ENCODE measurements around the gene MESD.
A peak's percentile ranks its signal among the peaks of the same experiment; 100 is the strongest.

Gene MESD

GRCh38 chr15:81015621-81016488 lies 26.2 kb upstream of the MESD start:
- no peak for DNase-seq (ENCODE audit: low read depth)

GRCh38 chr15:81014446-81015093 lies 25.0 kb upstream of the MESD start:
- no peak for DNase-seq (ENCODE audit: low read depth)

DNA sequence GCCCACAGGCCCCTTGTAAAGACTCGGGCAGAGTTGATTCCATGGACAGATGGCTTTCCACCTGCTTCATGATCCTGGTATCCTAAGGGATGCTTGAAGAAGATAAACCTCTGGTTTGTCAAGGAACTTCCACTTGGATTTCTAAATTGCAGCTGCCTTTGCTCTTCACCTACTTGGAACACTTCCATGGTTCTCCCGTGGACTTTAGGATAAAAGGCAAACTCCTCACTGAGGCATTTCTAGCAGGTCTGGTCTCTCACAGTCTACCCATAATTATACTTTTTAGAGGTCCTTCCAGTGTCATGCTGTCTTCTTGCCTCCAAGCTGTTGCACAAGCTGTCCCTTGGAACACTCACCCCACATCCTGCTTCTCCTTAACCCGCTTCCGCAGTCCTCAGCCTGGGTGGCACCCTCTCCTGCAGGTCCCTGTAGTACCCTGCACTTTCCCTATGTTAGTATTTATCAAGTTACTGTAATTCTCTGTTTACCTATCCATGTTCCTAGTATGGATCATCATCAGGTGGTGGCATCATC lies 23.8 kb upstream of the MESD start:
- no peak for DNase-seq (ENCODE audit: low read depth)

DNA sequence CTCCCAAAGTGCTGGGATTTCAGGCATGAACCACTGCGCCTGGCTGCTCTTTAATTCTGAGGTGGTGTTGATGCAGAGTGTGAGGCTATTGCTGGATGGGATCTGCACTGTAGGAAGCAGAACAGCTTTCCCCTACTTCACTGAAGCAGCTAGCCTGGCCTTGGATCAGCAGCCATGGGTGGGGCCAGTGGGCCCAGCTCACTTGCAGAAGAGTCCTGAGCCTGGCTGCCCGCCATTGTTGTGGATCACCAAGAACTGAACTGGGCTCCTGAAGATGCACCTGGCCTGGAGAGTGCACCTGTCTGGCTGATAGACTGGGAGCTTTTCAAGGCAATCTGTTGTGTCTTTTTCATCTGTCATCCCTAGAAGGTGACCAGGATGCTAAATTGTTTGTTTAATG lies 23.0 kb upstream of the MESD start:
- DNase-seq (ENCODE audit: low read depth) = no peak

DNA sequence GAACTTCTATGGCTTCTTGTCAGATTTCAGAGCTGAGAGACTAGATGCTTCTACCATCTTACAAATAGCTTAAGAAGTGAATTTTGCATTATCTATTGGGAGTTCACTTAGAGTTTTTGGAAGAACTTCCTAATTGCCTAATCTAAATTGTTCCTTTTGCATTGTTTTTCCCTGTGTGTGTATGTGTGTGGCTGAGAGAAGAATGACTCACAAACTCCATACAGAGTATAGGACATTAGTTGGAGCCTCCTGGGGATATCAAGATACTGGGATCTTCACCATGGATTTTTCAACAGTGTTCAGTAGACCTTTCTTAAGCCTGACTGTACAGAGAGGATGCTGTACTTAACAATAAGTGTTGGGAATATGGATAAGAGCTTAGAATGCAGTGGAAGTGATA lies 22.0 kb upstream of the MESD start:
- DNase-seq (ENCODE audit: low read depth) = no peak

- DNase-seq (ENCODE audit: low read depth) = no peak
These were observed 20.5 kb upstream of the MESD start for GRCh38 chr15:81010086-81010485.

GRCh38 chr15:81008312-81008711 lies 18.7 kb upstream of the MESD start:
- no peak for DNase-seq (ENCODE audit: low read depth)

DNA sequence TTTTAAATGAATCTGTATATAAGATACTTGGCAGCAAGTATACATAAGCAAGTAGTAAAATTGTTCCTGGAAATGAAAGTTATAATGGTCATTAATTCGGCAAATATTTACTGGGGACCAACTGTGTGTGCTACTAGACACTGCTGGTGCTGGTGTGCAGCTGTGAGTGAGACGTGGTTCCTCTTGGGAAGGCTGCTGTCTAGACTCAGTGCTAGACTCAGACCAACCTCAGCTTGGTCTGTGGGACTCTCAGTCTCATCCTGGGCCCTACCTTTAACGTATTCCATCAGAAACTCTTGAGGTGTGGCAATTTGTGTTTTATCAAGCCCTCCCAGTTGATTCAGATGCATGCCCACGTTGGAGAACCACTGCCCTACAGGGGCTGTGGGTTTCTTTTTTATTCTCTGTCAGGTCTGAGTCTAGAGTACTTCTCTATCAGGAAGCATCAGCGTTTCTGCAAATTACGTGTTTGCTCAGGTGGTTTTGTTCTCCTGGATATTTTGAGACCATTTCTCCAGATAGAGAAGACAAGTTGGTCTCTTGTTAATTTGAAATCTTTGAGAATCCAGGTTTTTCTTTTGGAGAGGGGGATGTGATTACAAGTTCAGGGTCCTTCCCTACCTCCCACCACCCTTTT lies 17.9 kb upstream of the MESD start:
- DNase-seq (ENCODE audit: low read depth) = no peak

DNA sequence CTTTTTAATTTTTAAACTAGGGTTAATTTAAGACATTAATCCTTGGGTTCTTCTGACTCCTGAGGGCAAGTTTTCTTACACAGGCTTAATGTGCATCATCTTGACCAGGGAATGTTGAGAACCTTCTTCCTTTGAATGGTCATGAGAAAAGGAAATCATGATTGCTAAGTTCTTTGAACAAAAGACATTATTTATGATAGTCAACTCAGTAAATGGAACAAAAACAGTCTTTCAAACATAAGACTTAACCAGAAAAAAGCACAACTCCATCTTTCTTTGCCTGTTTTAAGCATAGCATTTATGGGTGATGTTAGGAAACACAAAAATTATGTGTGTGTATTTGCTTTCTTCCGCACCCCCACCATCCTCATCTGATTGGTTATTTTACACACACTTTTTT lies 16.5 kb upstream of the MESD start:
- DNase-seq (ENCODE audit: low read depth) = no peak

- DNase-seq (ENCODE audit: low read depth) = no peak
These were observed 13.4 kb upstream of the MESD start for GRCh38 chr15:81003097-81003350.

GRCh38 chr15:81002331-81003096 lies 12.9 kb upstream of the MESD start:
- DNase-seq (ENCODE audit: low read depth) = no peak

- DNase-seq (ENCODE audit: low read depth) = no peak
These were observed 12.4 kb upstream of the MESD start for GRCh38 chr15:81002009-81002330.

- no peak for DNase-seq (ENCODE audit: low read depth)
These were observed 11.8 kb upstream of the MESD start for GRCh38 chr15:81001152-81002008.

- peak; percentile 68 for DNase-seq (ENCODE audit: low read depth)
These were observed 11.1 kb upstream of the MESD start, which contains the start of gene TLNRD1 for GRCh38 chr15:81000624-81001151. Gene TLNRD1 (plus strand): TSS chr15:81000923. CDS start chr15:81002272, 1,349 bp downstream.

DNA sequence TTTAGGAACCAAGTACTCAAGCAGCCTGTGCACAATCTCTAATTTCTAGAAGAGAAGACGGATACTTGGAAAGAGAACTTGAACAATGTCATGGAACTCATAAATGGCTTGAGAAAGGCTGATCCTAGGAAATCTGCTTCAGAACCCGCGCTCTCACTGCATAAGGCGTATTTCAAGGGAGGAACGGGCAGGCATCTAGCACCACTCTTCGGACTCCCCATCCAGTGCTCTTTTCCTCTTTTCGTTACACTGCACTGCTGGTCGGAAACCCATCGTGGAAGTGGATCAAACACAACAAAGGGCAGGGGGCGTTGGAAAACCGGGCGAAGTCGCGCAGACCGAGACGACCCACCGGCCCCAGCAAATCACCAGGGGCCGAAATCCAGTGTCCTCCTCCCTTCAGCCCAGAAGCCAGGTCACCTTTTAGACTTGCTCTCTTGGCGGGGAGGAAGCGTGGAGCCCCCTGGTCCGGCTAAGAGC lies 10.6 kb upstream of the MESD start:
- no peak for DNase-seq (ENCODE audit: low read depth)

DNA sequence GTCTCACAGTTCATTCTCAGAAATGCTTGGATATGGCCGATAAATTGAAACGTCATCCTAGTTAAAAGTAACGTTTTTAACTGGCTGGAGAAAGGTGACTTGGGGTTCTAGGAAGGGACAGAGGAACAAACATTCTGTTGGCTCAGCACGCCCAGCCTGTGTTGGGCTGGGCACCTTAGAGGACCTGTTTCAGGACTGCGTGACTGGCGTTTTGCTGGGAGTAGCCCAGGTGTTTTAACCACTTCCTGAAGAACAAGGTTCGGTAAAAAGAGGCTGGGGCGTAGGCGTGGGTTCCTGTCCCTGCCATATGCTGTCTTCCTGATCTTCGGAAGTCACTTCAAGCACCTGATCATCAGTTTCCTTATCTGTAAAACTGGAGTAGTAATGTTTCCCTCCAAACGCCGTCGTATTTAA lies 10.0 kb upstream of the MESD start:
- no peak for DNase-seq (ENCODE audit: low read depth)

- DNase-seq (ENCODE audit: low read depth) = no peak
These were observed 8.6 kb upstream of the MESD start for GRCh38 chr15:80998251-80998650.

GRCh38 chr15:80997692-80998091 lies 8.1 kb upstream of the MESD start:
- DNase-seq (ENCODE audit: low read depth) = no peak

DNA sequence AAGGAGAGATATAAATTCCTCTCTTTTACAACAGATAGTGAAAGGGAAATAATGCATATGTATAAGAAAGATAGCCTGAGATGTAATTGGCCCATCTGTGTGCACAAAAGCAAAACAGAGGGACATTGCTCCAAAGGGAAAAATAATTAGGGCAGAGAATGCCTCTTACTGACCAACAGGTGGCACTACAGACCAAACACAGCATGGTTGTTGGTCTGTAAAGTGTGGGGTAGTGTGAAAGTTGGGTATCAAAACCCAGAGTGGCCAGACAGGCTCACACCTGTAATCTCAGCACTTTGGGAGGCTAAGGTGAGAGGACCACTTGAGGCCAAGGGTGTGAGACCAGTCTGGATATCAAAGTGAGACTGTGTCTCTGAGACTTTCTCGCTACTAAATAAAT lies 6.6 kb upstream of the MESD start:
- DNase-seq (ENCODE audit: low read depth) = no peak

GRCh38 chr15:80992441-80992840 lies 2.8 kb upstream of the MESD start:
- DNase-seq (ENCODE audit: low read depth) = no peak

DNA sequence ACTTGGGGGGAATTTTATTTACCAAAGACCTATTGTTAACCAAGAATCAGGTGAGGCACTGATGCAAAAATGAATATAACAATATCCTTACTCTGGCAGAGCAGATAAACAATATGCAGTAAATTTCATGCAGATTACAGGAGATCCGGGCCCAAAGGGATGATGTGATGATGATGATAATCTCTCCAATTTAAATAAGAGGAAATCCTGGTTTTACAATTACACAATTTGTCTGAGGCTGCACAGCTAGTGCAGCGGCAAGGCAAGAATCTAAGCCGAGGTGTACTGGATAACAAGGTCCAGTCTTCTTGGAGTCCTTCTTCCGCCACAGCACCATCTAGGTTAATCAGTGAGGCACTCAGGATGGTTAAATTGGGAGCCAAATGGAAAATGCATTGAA lies 2.4 kb upstream of the MESD start:
- DNase-seq (ENCODE audit: low read depth) = no peak
